Breast epithelium (tissue), 4 donors: ENCODE data around the gene UPF3A. TPM values are rescaled to one million over a fixed set of nuclear protein-coding genes. Genes with fewer than 3 reads are reported as not detected.

Source experiments
- DNase-seq, 2 donors: peaks; one replicate each; pipeline ENCODE4 v3.0.0-alpha.2; 2019; ENCODE audit warnings: low spot score in 2 of 2
- H3K27ac ChIP-seq, 2 donors: fragments of 200-600 bp; sonication (generic) in 1 of 2; one replicate each; pipeline ENCODE4 v1.5.1; 2016 to 2019; ENCODE audit warnings: mild to moderate bottlenecking in 1 of 2
- H3K27me3 ChIP-seq, 2 donors: fragments of 200-600 bp; sonication (generic) in 1 of 2; one replicate each; pipeline versions ENCODE4 v1.5.1 to v1.6.0; 2017 to 2019; ENCODE audit warnings: control low read depth in 1 of 2, mild to moderate bottlenecking in 1 of 2
- H3K36me3 ChIP-seq: fragments of 200-600 bp; one replicate; pipeline ENCODE4 v1.5.1; 2019
- H3K4me1 ChIP-seq, 2 donors: fragments of 200-600 bp; sonication (generic); one replicate each; pipeline ENCODE4 v1.5.1; 2016 to 2019; ENCODE audit warnings: control low read depth in 1 of 2
- H3K4me3 ChIP-seq, 3 donors: fragments of 200-600 bp; sonication (generic); 1 replicate in 2 of 3; 2 replicates in 1 of 3; pipeline ENCODE4 v1.5.1; 2016 to 2019; ENCODE audit warnings: mild to moderate bottlenecking in 3 of 3, moderate library complexity in 2 of 3
- H3K9me3 ChIP-seq, 2 donors: fragments of 200-600 bp; sonication (generic) in 1 of 2; one replicate each; pipeline ENCODE4 v1.5.1; 2016 to 2019; ENCODE audit warnings: control low read depth in 1 of 2
- POLR2A ChIP-seq: fragments of 450-650 bp; IDR thresholded peaks from one replicate; pipeline ENCODE4 v1.6.1; 2016; ENCODE audit warnings: antibody characterized with exemption, mild to moderate bottlenecking, moderate library complexity
- POLR2AphosphoS5 ChIP-seq, 3 donors: sonication (generic); formaldehyde crosslinking; IDR thresholded peaks; one replicate each; pipeline ENCODE4 v1.6.1; 2017; ENCODE audit warnings: antibody characterized with exemption in 3 of 3
- intact Hi-C: fragments of 100-400 bp; cut with DNase I; formaldehyde crosslinking; loops from one replicate; pipeline ENCODE4 v1.15.1; 2023; ENCODE audit warnings: low total_unique reads
- total RNA-seq, 3 donors: library from RNA; depleted of rRNA; stranded (reverse); fragments of >200 nt; gene quantifications; one replicate each; pipeline ENCODE4 v1.1.0, GENCODE V29; 2016
- TF ChIP-seq, protein P1 (sequence below), 3 donors: fragments of 450-650 bp; IDR thresholded peaks; one replicate each; pipeline ENCODE4 v1.5.1; 2016 to 2017; ENCODE audit warnings: antibody characterized with exemption in 3 of 3, mild to moderate bottlenecking in 3 of 3, moderate library complexity in 3 of 3

The UPF3A gene
- total RNA-seq, 3 donors from 2014 or later, result 48.5 to 52.8 (median 49.6) TPM

DNA sequence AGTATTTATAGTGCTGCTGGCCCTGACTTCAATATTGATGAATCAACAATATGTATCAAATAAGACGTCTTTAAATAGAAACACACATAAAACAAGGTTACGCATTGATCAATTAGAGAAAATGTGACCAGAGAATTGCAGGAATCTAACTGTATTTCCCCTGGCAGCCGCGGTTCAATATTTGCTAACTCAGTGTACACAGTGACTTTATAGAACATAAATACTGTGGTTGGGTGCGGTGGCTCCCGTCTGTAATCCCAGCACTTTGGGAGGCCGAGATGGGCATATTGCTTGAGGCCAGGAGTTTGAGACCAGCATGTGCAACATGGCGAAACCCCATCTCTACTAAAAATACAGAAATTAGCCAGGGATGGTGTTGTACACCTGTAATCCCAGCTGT, 22.8 kb upstream of the UPF3A start:
- H3K4me1 ChIP-seq, result no peaks in the 10 kb centered on the region
- no peaks in the 10 kb centered on the region for H3K9me3 ChIP-seq
- intact Hi-C loops, result no loop called here
- H3K36me3 ChIP-seq, result peaks cover 9% of the 10 kb centered on the region
- H3K27ac ChIP-seq, result no peak overlapping the region
- no peak for DNase-seq
- H3K4me3 ChIP-seq, result no peak overlapping the region
- TF ChIP-seq POLR2AphosphoS5 (IDR thresholded peaks at IDR 0.05), result no peak
- TF ChIP-seq, protein P1, sequence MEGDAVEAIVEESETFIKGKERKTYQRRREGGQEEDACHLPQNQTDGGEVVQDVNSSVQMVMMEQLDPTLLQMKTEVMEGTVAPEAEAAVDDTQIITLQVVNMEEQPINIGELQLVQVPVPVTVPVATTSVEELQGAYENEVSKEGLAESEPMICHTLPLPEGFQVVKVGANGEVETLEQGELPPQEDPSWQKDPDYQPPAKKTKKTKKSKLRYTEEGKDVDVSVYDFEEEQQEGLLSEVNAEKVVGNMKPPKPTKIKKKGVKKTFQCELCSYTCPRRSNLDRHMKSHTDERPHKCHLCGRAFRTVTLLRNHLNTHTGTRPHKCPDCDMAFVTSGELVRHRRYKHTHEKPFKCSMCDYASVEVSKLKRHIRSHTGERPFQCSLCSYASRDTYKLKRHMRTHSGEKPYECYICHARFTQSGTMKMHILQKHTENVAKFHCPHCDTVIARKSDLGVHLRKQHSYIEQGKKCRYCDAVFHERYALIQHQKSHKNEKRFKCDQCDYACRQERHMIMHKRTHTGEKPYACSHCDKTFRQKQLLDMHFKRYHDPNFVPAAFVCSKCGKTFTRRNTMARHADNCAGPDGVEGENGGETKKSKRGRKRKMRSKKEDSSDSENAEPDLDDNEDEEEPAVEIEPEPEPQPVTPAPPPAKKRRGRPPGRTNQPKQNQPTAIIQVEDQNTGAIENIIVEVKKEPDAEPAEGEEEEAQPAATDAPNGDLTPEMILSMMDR (IDR thresholded peaks at IDR 0.05), result no peak
- TF ChIP-seq POLR2A, result no peak
- no peaks in the 10 kb centered on the region for H3K27me3 ChIP-seq

DNA sequence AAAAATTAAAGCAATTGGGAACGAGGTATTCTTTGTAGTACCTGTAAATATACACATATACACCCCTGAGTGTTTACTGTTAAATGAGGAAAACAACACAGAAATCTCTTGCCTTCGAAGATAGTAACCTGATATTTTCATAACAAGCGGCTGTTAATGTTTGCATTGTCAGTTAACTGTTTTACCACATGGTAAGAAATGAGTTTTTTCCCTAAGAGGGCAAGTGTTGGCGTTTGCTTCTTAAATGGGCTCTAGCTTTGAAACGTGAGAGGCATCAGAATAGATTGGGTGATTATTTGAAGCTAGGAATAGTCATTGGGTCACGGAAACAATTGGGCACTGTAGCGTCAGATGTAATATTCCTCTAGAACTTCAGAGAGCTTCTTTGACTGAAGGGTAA, 22.0 kb upstream of the UPF3A start:
- intact Hi-C loops, result no loop called here
- Histone ChIP-seq H3K9me3 (no peaks in the 10 kb centered on the region), H3K4me1 (no peaks in the 10 kb centered on the region), H3K4me3 (no peak overlapping the region), H3K27me3 (no peaks in the 10 kb centered on the region), H3K36me3 (peaks cover 9% of the 10 kb centered on the region), H3K27ac (no peak overlapping the region)
- TF ChIP-seq POLR2AphosphoS5 (IDR thresholded peaks at IDR 0.05), result no peak
- TF ChIP-seq, protein P1 (IDR thresholded peaks at IDR 0.05), result no peak
- no peak for TF ChIP-seq POLR2A
- DNase-seq, result no peak

DNA sequence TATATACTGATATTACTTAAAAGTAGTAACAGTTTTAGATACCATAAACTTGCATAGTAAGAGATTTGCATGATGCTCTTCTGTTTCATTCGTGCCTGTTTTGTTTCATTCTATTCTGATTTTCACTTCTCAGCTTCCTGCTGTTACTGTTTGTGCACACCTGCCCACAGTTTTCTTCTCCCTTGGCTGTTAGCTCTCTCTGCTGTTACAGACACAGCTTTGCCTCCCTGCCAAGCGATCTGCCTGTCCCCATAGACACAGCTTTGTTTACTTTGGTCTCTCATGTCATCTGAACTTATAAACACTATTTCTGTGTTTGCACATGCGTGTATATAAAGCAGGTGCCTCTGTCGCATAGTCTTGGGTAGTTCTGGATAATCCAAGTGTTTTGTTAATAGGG, 21.4 kb upstream of the UPF3A start:
- peak in 1 of 2 donors; percentile 56 for DNase-seq
- H3K27me3 ChIP-seq, result no peaks in the 10 kb centered on the region
- TF ChIP-seq, protein P1 (IDR thresholded peaks at IDR 0.05), result no peak
- TF ChIP-seq POLR2AphosphoS5 (IDR thresholded peaks at IDR 0.05), result no peak
- no peak for TF ChIP-seq POLR2A
- no peak overlapping the region for H3K4me3 ChIP-seq
- no peaks in the 10 kb centered on the region for H3K4me1 ChIP-seq
- H3K36me3 ChIP-seq, result peaks cover 9% of the 10 kb centered on the region
- H3K9me3 ChIP-seq, result no peaks in the 10 kb centered on the region
- intact Hi-C loops, result no loop called here
- no peak overlapping the region for H3K27ac ChIP-seq

DNA sequence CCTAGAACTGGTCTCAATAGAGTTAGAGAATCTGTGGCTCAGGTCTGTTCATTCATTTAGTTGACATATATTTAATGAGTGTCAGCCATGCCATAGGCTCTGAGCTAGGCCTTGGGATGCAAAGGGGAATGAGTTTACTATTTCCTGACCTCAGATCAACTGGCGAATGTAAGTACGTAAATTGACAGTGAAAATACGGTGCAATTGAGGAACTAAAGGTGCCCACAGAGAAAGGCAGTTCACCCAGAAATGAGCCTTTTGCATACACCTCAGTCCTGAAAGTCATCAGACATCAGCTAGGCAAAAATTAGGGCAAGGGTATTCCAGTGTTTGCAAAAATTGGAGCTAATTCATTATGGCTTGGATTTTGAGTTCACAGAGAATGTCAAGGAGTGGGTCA, 20.6 kb upstream of the UPF3A start:
- Histone ChIP-seq H3K27ac (no peak overlapping the region), H3K27me3 (no peaks in the 10 kb centered on the region), H3K4me1 (no peaks in the 10 kb centered on the region), H3K9me3 (no peaks in the 10 kb centered on the region), H3K36me3 (peaks cover 9% of the 10 kb centered on the region), H3K4me3 (no peak overlapping the region)
- TF ChIP-seq, protein P1 (IDR thresholded peaks at IDR 0.05), result no peak
- TF ChIP-seq POLR2AphosphoS5 (IDR thresholded peaks at IDR 0.05) (no peak), POLR2A (no peak)
- DNase-seq, result no peak
- intact Hi-C loops, result no loop called here

DNA sequence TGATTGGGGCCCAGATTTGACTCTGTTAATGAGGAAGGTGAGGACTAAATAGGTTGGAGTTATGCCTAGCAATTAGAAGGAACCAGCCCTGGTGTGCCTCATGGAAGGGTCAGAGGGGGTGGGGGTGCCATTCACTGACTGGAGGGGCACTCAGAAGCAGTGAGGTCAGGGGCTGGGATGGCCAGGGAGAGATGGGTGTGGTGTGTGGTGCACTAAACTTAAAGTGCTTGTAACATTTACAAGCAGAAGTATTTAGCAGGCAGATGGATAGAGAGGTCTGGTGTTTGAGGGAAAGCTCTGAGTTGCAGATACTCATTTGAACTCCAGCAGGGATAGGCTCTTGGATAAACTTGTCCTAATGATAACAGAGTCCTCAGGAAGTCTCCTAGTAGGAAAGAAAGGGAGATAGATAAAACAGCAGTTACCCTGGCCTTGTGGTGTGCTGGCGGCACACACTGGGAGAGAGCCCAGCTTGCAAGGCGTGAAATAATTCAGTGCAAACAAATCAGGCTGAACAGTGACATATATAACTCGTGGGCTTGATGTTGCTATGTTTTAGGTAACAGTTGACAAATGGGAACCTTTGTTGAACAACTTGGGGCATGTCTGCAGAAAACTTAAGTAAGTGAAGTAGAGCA, 20.0 kb upstream of the UPF3A start:
- Histone ChIP-seq H3K9me3 (no peaks in the 10 kb centered on the region), H3K27me3 (no peaks in the 10 kb centered on the region), H3K36me3 (peaks cover 9% of the 10 kb centered on the region), H3K4me1 (no peaks in the 10 kb centered on the region), H3K27ac (no peak overlapping the region), H3K4me3 (no peak overlapping the region)
- intact Hi-C loops, result no loop called here
- TF ChIP-seq, protein P1 (IDR thresholded peaks at IDR 0.05), result no peak
- TF ChIP-seq POLR2A (no peak), POLR2AphosphoS5 (IDR thresholded peaks at IDR 0.05) (no peak)
- no peak for DNase-seq
